HUES64 (cell line): ENCODE measurements around the gene ADRB2.

Experiments
- H3K27ac ChIP-seq: 2 replicates; pipeline ENCODE4 v1.7.0; 2013; ENCODE audit warnings: low read depth, low read length, inconsistent platforms
- H3K27me3 ChIP-seq: 2 replicates; pipeline ENCODE4 v1.6.1; 2013; ENCODE audit warnings: mild to moderate bottlenecking, low read length; ENCODE audit not compliant: insufficient read depth
- H3K36me3 ChIP-seq: 2 replicates; pipeline ENCODE4 v1.6.1; 2013; ENCODE audit warnings: mild to moderate bottlenecking, low read length; ENCODE audit not compliant: insufficient read depth
- H3K4me1 ChIP-seq: 2 replicates; pipeline ENCODE4 v1.6.1; 2013; ENCODE audit warnings: mild to moderate bottlenecking, low read length, moderate library complexity; ENCODE audit not compliant: insufficient read depth
- H3K4me3 ChIP-seq: 2 replicates; pipeline ENCODE4 v1.5.1; 2013; ENCODE audit warnings: mild to moderate bottlenecking, low read length, moderate library complexity
- H3K9ac ChIP-seq: 2 replicates; pipeline ENCODE4 v1.6.1; 2013; ENCODE audit warnings: mild to moderate bottlenecking, low read depth, low read length
- H3K9me3 ChIP-seq: 2 replicates; pipeline ENCODE4 v1.6.1; 2013; ENCODE audit warnings: low read depth, low read length; ENCODE audit not compliant: insufficient read depth
- WGBS: fragments of 150-250, 120-280 bp; methylation state at CpG from one replicate; pipeline ENCODE4 v1.1.7; 2013; ENCODE audit warnings: missing lambda C conversion rate; 5-methylcytosine and 5-hydroxymethylcytosine counted together

Gene ADRB2

DNA sequence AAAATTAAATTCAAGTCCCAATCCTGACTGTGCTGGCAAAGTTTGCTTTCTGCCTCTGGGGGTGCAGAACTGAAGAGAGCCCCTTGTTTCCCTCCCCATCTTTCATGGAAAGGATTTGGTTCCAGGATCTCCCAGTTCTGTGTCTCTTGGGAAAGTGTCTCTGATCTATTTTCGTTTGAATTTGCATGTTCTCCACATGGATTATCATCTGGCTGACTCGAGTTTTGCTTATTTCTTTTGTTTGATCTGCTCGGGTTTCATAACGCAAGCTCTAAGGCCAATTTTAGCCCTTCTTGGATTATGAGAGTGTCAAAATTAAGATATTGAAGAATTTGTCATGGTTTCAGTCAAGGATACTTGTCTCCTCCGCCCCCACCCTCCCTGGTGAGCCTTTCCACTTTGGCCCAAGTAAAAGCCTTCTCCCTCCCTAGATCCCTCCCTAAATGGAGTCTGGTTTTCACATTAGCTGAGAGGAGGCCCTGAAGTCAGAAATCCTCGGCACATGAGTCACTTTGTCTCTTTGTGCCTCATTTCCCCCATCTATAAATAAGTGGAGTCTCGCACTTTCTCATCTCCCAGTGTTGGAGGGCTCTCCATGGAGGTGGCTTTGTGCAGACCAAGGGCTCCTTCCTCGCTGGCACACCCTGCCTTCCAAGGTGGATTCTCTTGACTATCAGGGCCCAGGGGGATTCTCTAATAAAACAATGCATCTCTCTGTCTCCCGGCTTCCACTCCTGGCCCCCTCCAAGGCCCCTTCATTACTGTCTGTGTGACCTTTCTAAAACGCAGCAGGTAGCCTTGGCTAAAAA, 17.3 kb downstream of the ADRB2 start:
- Histone ChIP-seq H3K36me3 (no peaks in the 10 kb centered on the region), H3K9ac (no peak overlapping the region), H3K9me3 (no peaks in the 10 kb centered on the region), H3K4me1 (peaks cover 4% of the 10 kb centered on the region; the same call in 1 of the 2 replicates), H3K4me3 (no peak overlapping the region), H3K27ac (no peak overlapping the region), H3K27me3 (no peaks in the 10 kb centered on the region)
- 89% methylated on average over 10 of the region's 10 CpGs for WGBS

- Histone ChIP-seq H3K9me3 (no peaks in the 10 kb centered on the region), H3K4me3 (no peak overlapping the region), H3K36me3 (no peaks in the 10 kb centered on the region), H3K27me3 (no peaks in the 10 kb centered on the region), H3K4me1 (peaks cover 4% of the 10 kb centered on the region; the same call in 1 of the 2 replicates), H3K9ac (no peak overlapping the region), H3K27ac (no peak overlapping the region)
- WGBS: 90% methylated on average over 7 of the region's 7 CpGs
Observed at GRCh38 chr5:148844433-148845280, 18.2 kb downstream of the ADRB2 start.

DNA sequence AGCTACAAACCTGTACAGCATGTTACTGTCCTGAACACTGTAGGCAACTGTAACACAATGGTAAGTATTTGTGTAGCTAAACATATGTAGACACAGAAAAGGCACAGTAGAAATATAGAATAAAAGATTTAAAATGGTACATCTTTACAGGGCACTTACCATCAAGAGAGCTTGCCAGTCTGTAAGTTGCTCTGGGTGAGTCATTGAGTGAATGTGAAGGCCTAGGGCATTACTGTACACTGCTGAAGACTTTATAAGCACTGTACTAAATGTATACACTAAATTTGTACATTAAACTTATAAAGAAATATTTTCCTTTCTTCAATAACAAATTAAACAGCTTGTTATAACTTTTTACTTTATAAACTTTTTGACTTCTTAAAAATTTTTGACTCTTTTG, 20.5 kb downstream of the ADRB2 start:
- Histone ChIP-seq H3K36me3 (no peaks in the 10 kb centered on the region), H3K4me3 (no peak overlapping the region), H3K9me3 (no peaks in the 10 kb centered on the region), H3K27ac (no peak overlapping the region), H3K4me1 (peaks cover 4% of the 10 kb centered on the region; the same call in 1 of the 2 replicates), H3K27me3 (no peaks in the 10 kb centered on the region), H3K9ac (no peak overlapping the region)

DNA sequence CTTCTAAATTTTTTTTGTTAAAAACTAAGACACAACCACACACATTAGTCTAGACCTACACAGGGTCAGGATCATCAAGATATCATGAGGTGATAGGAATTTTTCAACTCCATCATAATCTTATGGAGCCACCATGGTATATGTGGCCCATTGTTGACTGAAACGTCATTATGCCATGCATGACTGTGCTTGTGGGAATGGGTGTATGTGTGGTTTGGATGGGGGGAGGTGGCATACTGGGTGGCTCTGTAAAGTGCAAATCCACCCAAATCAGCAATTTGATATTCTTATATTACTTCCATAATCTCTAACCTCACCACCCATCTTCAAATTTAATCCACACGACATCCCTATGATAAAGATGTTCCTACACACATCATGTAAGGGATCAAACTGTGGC, 21.0 kb downstream of the ADRB2 start:
- Histone ChIP-seq H3K9ac (no peak overlapping the region), H3K36me3 (no peaks in the 10 kb centered on the region), H3K27ac (no peak overlapping the region), H3K9me3 (no peaks in the 10 kb centered on the region), H3K27me3 (no peaks in the 10 kb centered on the region), H3K4me1 (peaks cover 4% of the 10 kb centered on the region; the same call in 1 of the 2 replicates), H3K4me3 (no peak overlapping the region)
- WGBS: 98% methylated on average over 2 of the region's 2 CpGs

GRCh38 chr5:148848393-148849031, 22.1 kb downstream of the ADRB2 start:
- Histone ChIP-seq H3K36me3 (no peaks in the 10 kb centered on the region), H3K9ac (no peak overlapping the region), H3K27ac (no peak overlapping the region), H3K4me1 (peaks cover 4% of the 10 kb centered on the region; the same call in 1 of the 2 replicates), H3K4me3 (no peak overlapping the region), H3K9me3 (no peaks in the 10 kb centered on the region), H3K27me3 (no peaks in the 10 kb centered on the region)
- 89% methylated on average over 3 of the region's 3 CpGs for WGBS

- Histone ChIP-seq H3K27ac (no peak overlapping the region), H3K27me3 (no peaks in the 10 kb centered on the region), H3K9me3 (no peaks in the 10 kb centered on the region), H3K4me3 (no peak overlapping the region), H3K9ac (no peak overlapping the region), H3K36me3 (no peaks in the 10 kb centered on the region), H3K4me1 (no peaks in the 10 kb centered on the region)
- 100% methylated on average over 3 of the region's 4 CpGs for WGBS
Observed at GRCh38 chr5:148849461-148849860, 23.1 kb downstream of the ADRB2 start.

- no peak overlapping the region for H3K27ac ChIP-seq
- H3K36me3 ChIP-seq: no peaks in the 10 kb centered on the region
- no peak overlapping the region for H3K9ac ChIP-seq
- WGBS: 94% methylated on average over 2 of the region's 2 CpGs
- H3K27me3 ChIP-seq: no peaks in the 10 kb centered on the region
- no peaks in the 10 kb centered on the region for H3K4me1 ChIP-seq
- no peak overlapping the region for H3K4me3 ChIP-seq
- H3K9me3 ChIP-seq: no peaks in the 10 kb centered on the region
Observed at GRCh38 chr5:148850836-148851235, 24.4 kb downstream of the ADRB2 start.

GRCh38 chr5:148853868-148854267, 27.5 kb downstream of the ADRB2 start:
- Histone ChIP-seq H3K36me3 (no peaks in the 10 kb centered on the region), H3K9ac (no peak overlapping the region), H3K27ac (no peak overlapping the region), H3K4me3 (no peak overlapping the region), H3K9me3 (no peaks in the 10 kb centered on the region), H3K27me3 (no peaks in the 10 kb centered on the region), H3K4me1 (no peaks in the 10 kb centered on the region)
- 96% methylated on average over 1 of the region's 2 CpGs for WGBS

GRCh38 chr5:148855249-148856008, 29.0 kb downstream of the ADRB2 start:
- Histone ChIP-seq H3K27me3 (no peaks in the 10 kb centered on the region), H3K27ac (no peak overlapping the region), H3K9me3 (no peaks in the 10 kb centered on the region), H3K9ac (no peak overlapping the region), H3K4me1 (no peaks in the 10 kb centered on the region), H3K36me3 (no peaks in the 10 kb centered on the region), H3K4me3 (no peak overlapping the region)
- 96% methylated on average over 5 of the region's 5 CpGs for WGBS

DNA sequence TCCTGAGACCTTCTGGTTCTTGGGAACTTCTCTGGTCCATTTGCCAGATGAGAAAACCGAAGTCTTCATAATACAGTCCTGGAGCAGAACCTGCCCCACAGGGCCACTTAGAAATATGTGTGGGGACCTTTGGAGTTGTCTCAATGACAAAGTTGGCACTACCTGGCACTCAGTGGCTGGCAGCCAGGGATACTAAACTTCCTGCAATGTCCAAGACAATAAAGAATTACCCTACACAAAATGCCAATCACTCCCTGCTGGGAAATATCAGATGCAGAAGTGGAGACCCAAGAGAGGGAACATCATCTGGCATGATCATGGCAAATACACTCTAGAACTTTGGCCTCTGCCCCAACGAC, 29.6 kb downstream of the ADRB2 start:
- Histone ChIP-seq H3K4me3 (no peak overlapping the region), H3K36me3 (no peaks in the 10 kb centered on the region), H3K4me1 (no peaks in the 10 kb centered on the region), H3K9ac (no peak overlapping the region), H3K27me3 (no peaks in the 10 kb centered on the region), H3K9me3 (no peaks in the 10 kb centered on the region), H3K27ac (no peak overlapping the region)
- 93% methylated on average over 2 of the region's 2 CpGs for WGBS
